Measurements from ENCODE around the gene GALM. TPM values are rescaled to one million over a fixed set of nuclear protein-coding genes. Genes with fewer than 3 reads are reported as not detected.

GALM gene
- total RNA-seq, 2 experiments from 2014 or later: 38.3 to 40.6 TPM

GRCh38 chr2:38631976-38632375 is 33.9 kb upstream of the GALM start:
- Mint-ChIP-seq H3K4me1 (ENCODE audit: low read depth) (peaks cover 23% of the 10 kb centered on the region), H3K27me3 (no peaks in the 10 kb centered on the region), H3K4me3 (no peak overlapping the region), H3K36me3 (ENCODE audit: low read depth) (no peaks in the 10 kb centered on the region), H3K9me3 (no peaks in the 10 kb centered on the region), H3K27ac (no peak overlapping the region)
- intact Hi-C loops (cut with micrococcal nuclease): no loop called here
- DNase-seq: no peak
- ChIA-PET CTCF (no interaction called here), POLR2A (no interaction called here)
- TF ChIP-seq, protein P1, sequence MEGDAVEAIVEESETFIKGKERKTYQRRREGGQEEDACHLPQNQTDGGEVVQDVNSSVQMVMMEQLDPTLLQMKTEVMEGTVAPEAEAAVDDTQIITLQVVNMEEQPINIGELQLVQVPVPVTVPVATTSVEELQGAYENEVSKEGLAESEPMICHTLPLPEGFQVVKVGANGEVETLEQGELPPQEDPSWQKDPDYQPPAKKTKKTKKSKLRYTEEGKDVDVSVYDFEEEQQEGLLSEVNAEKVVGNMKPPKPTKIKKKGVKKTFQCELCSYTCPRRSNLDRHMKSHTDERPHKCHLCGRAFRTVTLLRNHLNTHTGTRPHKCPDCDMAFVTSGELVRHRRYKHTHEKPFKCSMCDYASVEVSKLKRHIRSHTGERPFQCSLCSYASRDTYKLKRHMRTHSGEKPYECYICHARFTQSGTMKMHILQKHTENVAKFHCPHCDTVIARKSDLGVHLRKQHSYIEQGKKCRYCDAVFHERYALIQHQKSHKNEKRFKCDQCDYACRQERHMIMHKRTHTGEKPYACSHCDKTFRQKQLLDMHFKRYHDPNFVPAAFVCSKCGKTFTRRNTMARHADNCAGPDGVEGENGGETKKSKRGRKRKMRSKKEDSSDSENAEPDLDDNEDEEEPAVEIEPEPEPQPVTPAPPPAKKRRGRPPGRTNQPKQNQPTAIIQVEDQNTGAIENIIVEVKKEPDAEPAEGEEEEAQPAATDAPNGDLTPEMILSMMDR (IDR thresholded peaks at IDR 0.05): no peak
- ATAC-seq: no peak

DNA sequence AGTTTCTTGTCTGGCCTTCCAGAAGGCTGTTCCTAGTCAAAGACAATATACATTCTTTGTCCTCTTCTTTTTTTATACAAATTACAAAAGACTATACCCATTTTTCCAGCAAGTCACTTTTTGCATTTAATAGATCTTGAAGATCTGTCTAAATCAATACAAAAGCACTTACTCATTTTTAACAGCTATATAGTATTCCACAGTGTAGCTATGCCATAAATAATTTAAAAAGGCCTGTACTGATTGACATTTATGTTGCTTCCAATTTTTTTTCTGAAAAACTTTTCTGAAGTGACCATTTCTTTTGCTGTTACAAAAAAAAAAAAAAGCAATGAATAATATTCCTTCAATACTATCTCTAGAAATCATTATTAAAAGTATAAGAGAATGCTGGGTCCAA is 32.9 kb upstream of the GALM start:
- Mint-ChIP-seq H3K27me3 (no peaks in the 10 kb centered on the region), H3K36me3 (ENCODE audit: low read depth) (no peaks in the 10 kb centered on the region), H3K9me3 (no peaks in the 10 kb centered on the region), H3K27ac (no peak overlapping the region), H3K4me3 (no peak overlapping the region), H3K4me1 (ENCODE audit: low read depth) (peaks cover 23% of the 10 kb centered on the region)
- intact Hi-C loops (cut with micrococcal nuclease): no loop called here
- ATAC-seq: no peak
- POLR2A ChIA-PET: no interaction called here
- CTCF ChIA-PET: interaction anchor here (3.1 kb wide), 1 partner anchor 51 kb away, joined by 9 read pairs; no protein-coding TSS in a partner anchor
- no peak for DNase-seq
- TF ChIP-seq, protein P1 (IDR thresholded peaks at IDR 0.05): no peak

GRCh38 chr2:38633895-38634294 is 32.0 kb upstream of the GALM start:
- Mint-ChIP-seq H3K36me3 (ENCODE audit: low read depth) (no peaks in the 10 kb centered on the region), H3K4me3 (no peak overlapping the region), H3K27ac (peak overlapping the region; percentile 8), H3K4me1 (ENCODE audit: low read depth) (peaks cover 26% of the 10 kb centered on the region), H3K27me3 (no peaks in the 10 kb centered on the region), H3K9me3 (no peaks in the 10 kb centered on the region)
- intact Hi-C loops (cut with micrococcal nuclease): no loop called here
- POLR2A ChIA-PET: interaction anchor here (1.0 kb wide), 1 partner anchor 20 kb away, joined by 3 read pairs; no protein-coding TSS in a partner anchor
- CTCF ChIA-PET: interaction anchor here (3.1 kb wide), 1 partner anchor 52 kb away, joined by 9 read pairs; no protein-coding TSS in a partner anchor
- no peak for ATAC-seq
- no peak for DNase-seq
- TF ChIP-seq, protein P1 (IDR thresholded peaks at IDR 0.05): no peak

- TF ChIP-seq, protein P1 (IDR thresholded peaks at IDR 0.05): no peak
- no peak overlapping the region for H3K4me3 Mint-ChIP-seq
- DNase-seq: no peak
- POLR2A ChIA-PET: interaction anchor here (0.6 to 1.0 kb wide), 2 partner anchors 18 to 20 kb away, joined by 3 read pairs; no protein-coding TSS in a partner anchor
- H3K9me3 Mint-ChIP-seq: no peaks in the 10 kb centered on the region
- no peaks in the 10 kb centered on the region for H3K36me3 Mint-ChIP-seq (ENCODE audit: low read depth)
- H3K27me3 Mint-ChIP-seq: no peaks in the 10 kb centered on the region
- ATAC-seq: peak; percentile 89
- CTCF ChIA-PET: interaction anchor here (1.2 to 3.1 kb wide), 2 partner anchors 23 to 53 kb away, joined by 4 to 9 read pairs; no protein-coding TSS in a partner anchor
- intact Hi-C loops (cut with micrococcal nuclease): no loop called here
- no peak overlapping the region for H3K27ac Mint-ChIP-seq
- peaks cover 27% of the 10 kb centered on the region for H3K4me1 Mint-ChIP-seq (ENCODE audit: low read depth)
Measured at GRCh38 chr2:38634684-38635083, 31.2 kb upstream of the GALM start.

DNA sequence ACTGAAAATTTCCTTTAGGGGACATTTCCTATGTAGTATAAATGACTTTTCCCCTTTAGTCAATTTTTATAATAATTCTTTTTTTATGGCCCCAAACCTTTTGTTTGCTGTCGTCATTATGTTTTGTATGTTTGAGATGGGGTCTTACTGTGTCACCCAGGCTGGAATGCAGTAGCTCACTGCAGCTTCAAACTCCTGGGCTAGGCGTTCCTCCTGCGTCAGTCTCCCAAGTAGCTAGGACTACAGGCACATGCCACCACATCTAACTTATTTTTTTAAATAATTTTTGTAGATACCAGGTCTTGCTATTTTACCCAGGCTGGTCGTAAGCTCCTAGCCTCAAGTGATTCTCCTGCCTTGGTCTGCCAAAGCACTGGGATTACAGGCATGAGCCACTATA is 30.8 kb upstream of the GALM start:
- H3K4me3 Mint-ChIP-seq: no peak overlapping the region
- peaks cover 29% of the 10 kb centered on the region for H3K4me1 Mint-ChIP-seq (ENCODE audit: low read depth)

More for the DNA sequence above, 30.8 kb upstream of the GALM start:
- DNase-seq: no peak
- ChIA-PET POLR2A (interaction anchor here (0.6 kb wide), 1 partner anchor 18 kb away, joined by 3 read pairs; no protein-coding TSS in a partner anchor), CTCF (interaction anchor here (1.2 to 3.1 kb wide), 2 partner anchors 24 to 53 kb away, joined by 4 to 9 read pairs; no protein-coding TSS in a partner anchor)
- Mint-ChIP-seq H3K27me3 (no peaks in the 10 kb centered on the region), H3K36me3 (ENCODE audit: low read depth) (no peaks in the 10 kb centered on the region), H3K27ac (no peak overlapping the region), H3K9me3 (no peaks in the 10 kb centered on the region)
- ATAC-seq: no peak
- intact Hi-C loops (cut with micrococcal nuclease): no loop called here
- TF ChIP-seq, protein P1 (IDR thresholded peaks at IDR 0.05): no peak

All from activated CD8-positive, alpha-beta T cell treated with anti-CD3 and anti-CD28 coated beads for 36 hours (primary cell).